Gastroesophageal sphincter (tissue), 3 donors: ENCODE results near the gene SNRNP70.

Experiments
- CTCF ChIP-seq, 4 experiments: fragments of 200-600 bp in 2 of 4; fragments of 450-650 bp in 2 of 4; sonication (generic) in 1 of 4; IDR thresholded peaks; one replicate each; pipeline ENCODE4 v1.5.1; 2017 to 2019; ENCODE audit warnings: antibody characterized with exemption in 4 of 4, mild to moderate bottlenecking in 2 of 4, moderate library complexity in 2 of 4
- EP300 ChIP-seq: sonication (generic); formaldehyde crosslinking; IDR thresholded peaks from one replicate; pipeline ENCODE4 v1.6.1; 2017; ENCODE audit warnings: antibody characterized with exemption, mild to moderate bottlenecking
- POLR2A ChIP-seq, 2 donors: fragments of 450-650 bp; IDR thresholded peaks; one replicate each; pipeline ENCODE4 v1.6.1; 2017; ENCODE audit warnings: antibody characterized with exemption in 2 of 2, mild to moderate bottlenecking in 2 of 2, moderate library complexity in 1 of 2
- POLR2AphosphoS5 ChIP-seq: sonication (generic); formaldehyde crosslinking; IDR thresholded peaks from one replicate; pipeline ENCODE4 v1.6.1; 2017; ENCODE audit warnings: antibody characterized with exemption

GRCh38 chr19:49094505-49095482 lies 9.5 kb downstream of the SNRNP70 start:
- TF ChIP-seq CTCF (IDR thresholded peaks at IDR 0.05) (no peak), POLR2A (IDR thresholded peaks at IDR 0.05) (no peak), EP300 (no peak), POLR2AphosphoS5 (no peak)
